Breast epithelium (tissue), 3 donors: Measurements from ENCODE around the gene TDRD12.

Experiments used
- CTCF ChIP-seq, 3 donors: fragments of 450-650 bp; IDR thresholded peaks; one replicate each; pipeline ENCODE4 v1.5.1; 2016 to 2017; ENCODE audit warnings: antibody characterized with exemption in 3 of 3, mild to moderate bottlenecking in 3 of 3, moderate library complexity in 3 of 3
- POLR2A ChIP-seq: fragments of 450-650 bp; IDR thresholded peaks from one replicate; pipeline ENCODE4 v1.6.1; 2016; ENCODE audit warnings: antibody characterized with exemption, mild to moderate bottlenecking, moderate library complexity
- POLR2AphosphoS5 ChIP-seq, 3 donors: sonication (generic); formaldehyde crosslinking; IDR thresholded peaks; one replicate each; pipeline ENCODE4 v1.6.1; 2017; ENCODE audit warnings: antibody characterized with exemption in 3 of 3

GRCh38 chr19:32857584-32857983, 138.0 kb downstream of the TDRD12 start:
- TF ChIP-seq CTCF (IDR thresholded peaks at IDR 0.05) (no peak), POLR2AphosphoS5 (IDR thresholded peaks at IDR 0.05) (no peak), POLR2A (no peak)
